Measurements from ENCODE around the gene FAM98B. TPM values are rescaled to one million over a fixed set of nuclear protein-coding genes. Genes with fewer than 3 reads are reported as not detected.

FAM98B gene
- total RNA-seq, 4 donors from 2014 or later: 11.1 to 48.2 (median 15.5) TPM

DNA sequence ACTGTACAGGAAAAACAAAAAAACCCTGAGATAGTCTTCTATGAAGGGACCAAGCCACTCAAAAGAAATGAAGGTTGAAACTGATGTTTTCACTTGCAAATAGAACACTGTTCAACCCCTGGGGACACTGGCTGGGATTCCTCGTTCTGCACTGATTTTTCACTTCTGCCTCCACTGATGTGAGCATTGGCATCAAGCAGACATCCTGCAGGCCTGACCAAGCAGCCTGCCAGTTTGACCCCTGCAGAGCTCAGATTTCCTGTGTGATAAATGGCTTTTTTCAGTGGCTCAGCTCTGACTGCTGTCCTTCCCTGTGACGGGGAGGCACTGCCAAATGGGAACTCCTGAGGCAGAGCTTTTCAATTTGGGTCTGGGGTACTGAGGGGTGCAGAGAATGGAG lies 60.7 kb downstream of the FAM98B start:
- no peak for TF ChIP-seq POLR2AphosphoS5 (IDR thresholded peaks at IDR 0.05)
- TF ChIP-seq EP300 (IDR thresholded peaks at IDR 0.05): no peak
- TF ChIP-seq, protein P1, sequence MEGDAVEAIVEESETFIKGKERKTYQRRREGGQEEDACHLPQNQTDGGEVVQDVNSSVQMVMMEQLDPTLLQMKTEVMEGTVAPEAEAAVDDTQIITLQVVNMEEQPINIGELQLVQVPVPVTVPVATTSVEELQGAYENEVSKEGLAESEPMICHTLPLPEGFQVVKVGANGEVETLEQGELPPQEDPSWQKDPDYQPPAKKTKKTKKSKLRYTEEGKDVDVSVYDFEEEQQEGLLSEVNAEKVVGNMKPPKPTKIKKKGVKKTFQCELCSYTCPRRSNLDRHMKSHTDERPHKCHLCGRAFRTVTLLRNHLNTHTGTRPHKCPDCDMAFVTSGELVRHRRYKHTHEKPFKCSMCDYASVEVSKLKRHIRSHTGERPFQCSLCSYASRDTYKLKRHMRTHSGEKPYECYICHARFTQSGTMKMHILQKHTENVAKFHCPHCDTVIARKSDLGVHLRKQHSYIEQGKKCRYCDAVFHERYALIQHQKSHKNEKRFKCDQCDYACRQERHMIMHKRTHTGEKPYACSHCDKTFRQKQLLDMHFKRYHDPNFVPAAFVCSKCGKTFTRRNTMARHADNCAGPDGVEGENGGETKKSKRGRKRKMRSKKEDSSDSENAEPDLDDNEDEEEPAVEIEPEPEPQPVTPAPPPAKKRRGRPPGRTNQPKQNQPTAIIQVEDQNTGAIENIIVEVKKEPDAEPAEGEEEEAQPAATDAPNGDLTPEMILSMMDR (IDR thresholded peaks at IDR 0.05): no peak
- TF ChIP-seq POLR2A (IDR thresholded peaks at IDR 0.05; ENCODE audit: low read depth): no peak

DNA sequence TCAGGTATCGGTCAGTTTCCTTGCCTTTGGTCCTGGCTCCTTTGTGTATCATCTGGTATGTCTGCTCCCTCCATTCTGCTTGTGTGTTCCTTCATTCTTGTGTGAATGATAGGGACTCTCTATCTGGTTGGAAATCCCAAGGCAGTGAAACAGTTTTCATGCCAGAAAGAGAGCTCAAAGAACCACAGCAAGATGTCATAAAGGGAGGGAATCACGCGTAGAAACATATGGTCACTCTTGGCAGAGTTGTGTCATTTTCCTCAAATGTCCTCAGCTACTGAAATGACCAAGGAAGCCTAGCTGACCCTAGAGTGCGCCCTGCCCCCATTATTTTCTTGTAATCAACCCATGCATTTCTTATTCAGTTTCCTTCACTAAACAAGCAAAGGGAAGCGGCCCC lies 62.7 kb downstream of the FAM98B start:
- Histone ChIP-seq H3K36me3 (no peaks in the 10 kb centered on the region), H3K27ac (replicated peaks in 1 of 4) (no peak overlapping the region), H3K4me3 (no peak overlapping the region), H3K27me3 (peaks cover 0 to 35% (median 0%) of the 10 kb centered on the region in 4 donors), H3K9me3 (no peaks in the 10 kb centered on the region), H3K4me1 (no peaks in the 10 kb centered on the region)
- TF ChIP-seq, protein P1 (IDR thresholded peaks at IDR 0.05): no peak
- TF ChIP-seq EP300 (IDR thresholded peaks at IDR 0.05): no peak
- no peak for TF ChIP-seq POLR2A (IDR thresholded peaks at IDR 0.05; ENCODE audit: low read depth)
- TF ChIP-seq POLR2AphosphoS5 (IDR thresholded peaks at IDR 0.05): no peak
- intact Hi-C loops (cut with DNase I): no loop called here
- no peak for DNase-seq (ENCODE audit: extremely low spot score)
- 86% methylated on average over 5 of the region's 5 CpGs for WGBS

More for the DNA sequence above, 60.7 kb downstream of the FAM98B start:
- H3K36me3 ChIP-seq: no peaks in the 10 kb centered on the region
- H3K27me3 ChIP-seq: peaks cover 0 to 35% (median 0%) of the 10 kb centered on the region in 4 donors
- peak; percentile 47 for DNase-seq (ENCODE audit: extremely low spot score)
- no peaks in the 10 kb centered on the region for H3K4me1 ChIP-seq
- H3K27ac ChIP-seq (replicated peaks in 1 of 4): no peak overlapping the region
- intact Hi-C loops (cut with DNase I): no loop called here
- H3K4me3 ChIP-seq: no peak overlapping the region
- 60% methylated on average over 2 of the region's 2 CpGs for WGBS
- no peaks in the 10 kb centered on the region for H3K9me3 ChIP-seq

DNA sequence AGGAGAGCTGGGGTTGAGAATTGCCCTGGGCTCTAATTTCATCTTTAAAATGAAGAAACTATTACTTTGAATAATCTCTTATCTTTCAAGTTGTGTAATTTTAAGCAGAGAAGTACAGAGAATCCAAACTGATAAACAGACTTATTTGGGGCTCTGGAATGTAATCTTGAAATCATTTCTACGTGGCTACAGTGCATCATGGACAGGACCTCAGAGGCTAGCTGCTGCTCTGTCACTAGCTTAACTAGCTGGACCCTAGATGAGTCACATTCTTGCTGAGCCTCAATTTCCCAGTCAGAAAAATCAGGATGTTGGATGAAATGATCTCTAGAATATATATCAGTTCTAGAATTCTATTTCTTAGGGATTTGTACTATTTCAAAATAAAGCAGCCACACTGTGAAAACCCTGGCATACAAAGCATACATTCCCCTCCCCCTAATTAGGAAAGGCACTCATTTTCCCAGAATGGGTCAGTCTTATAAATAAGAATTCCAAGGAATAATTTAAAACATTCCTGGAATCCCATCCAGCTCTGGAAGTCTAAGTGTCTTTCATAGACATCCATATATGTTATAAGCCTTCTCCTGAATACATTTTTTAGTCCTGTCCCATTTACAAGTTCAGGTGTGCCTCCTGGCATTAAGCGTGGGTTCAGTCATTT lies 63.5 kb downstream of the FAM98B start:
- intact Hi-C loops (cut with DNase I): no loop called here
- Histone ChIP-seq H3K9me3 (no peaks in the 10 kb centered on the region), H3K4me3 (no peak overlapping the region), H3K27me3 (peaks cover 0 to 31% (median 0%) of the 10 kb centered on the region in 4 donors), H3K36me3 (no peaks in the 10 kb centered on the region), H3K4me1 (no peaks in the 10 kb centered on the region), H3K27ac (replicated peaks in 1 of 4) (no peak overlapping the region)
- DNase-seq (ENCODE audit: extremely low spot score): no peak
- 69% methylated on average over 2 of the region's 2 CpGs for WGBS
- TF ChIP-seq, protein P1 (IDR thresholded peaks at IDR 0.05): no peak
- TF ChIP-seq POLR2AphosphoS5 (IDR thresholded peaks at IDR 0.05) (no peak), POLR2A (IDR thresholded peaks at IDR 0.05; ENCODE audit: low read depth) (no peak), EP300 (IDR thresholded peaks at IDR 0.05) (no peak)

DNA sequence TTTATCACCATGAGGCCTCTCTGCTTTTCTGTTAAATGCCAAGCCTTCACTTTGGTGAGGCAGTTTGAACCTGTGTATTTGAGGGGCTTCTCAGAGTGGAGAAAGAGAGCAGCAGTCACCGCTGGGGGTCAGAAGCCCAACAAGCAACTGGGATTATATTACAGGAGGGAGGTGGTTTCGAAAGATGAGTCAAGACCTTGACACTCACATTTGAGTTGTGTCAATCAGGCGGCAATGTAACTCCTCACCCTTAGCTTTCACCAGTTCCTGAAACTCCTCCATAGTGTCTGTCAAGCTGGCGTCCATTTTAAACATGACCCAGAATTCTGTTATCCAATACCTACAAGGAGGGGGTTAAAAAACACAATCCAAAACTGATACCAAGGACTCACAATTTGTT lies 64.2 kb downstream of the FAM98B start:
- Histone ChIP-seq H3K27ac (replicated peaks in 1 of 4) (no peak overlapping the region), H3K9me3 (no peaks in the 10 kb centered on the region), H3K36me3 (no peaks in the 10 kb centered on the region), H3K27me3 (peaks cover 0 to 25% (median 0%) of the 10 kb centered on the region in 4 donors), H3K4me3 (no peak overlapping the region), H3K4me1 (no peaks in the 10 kb centered on the region)
- TF ChIP-seq POLR2A (IDR thresholded peaks at IDR 0.05; ENCODE audit: low read depth): no peak
- no peak for TF ChIP-seq EP300 (IDR thresholded peaks at IDR 0.05)
- TF ChIP-seq, protein P1 (IDR thresholded peaks at IDR 0.05): no peak
- TF ChIP-seq POLR2AphosphoS5 (IDR thresholded peaks at IDR 0.05): no peak
- intact Hi-C loops (cut with DNase I): no loop called here
- WGBS: 93% methylated on average over 4 of the region's 4 CpGs
- DNase-seq (ENCODE audit: extremely low spot score): peak; percentile 2
